Astrocyte (in vitro differentiated cells and primary cell): ENCODE measurements around the gene CD247. TPM values are rescaled to one million over a fixed set of nuclear protein-coding genes. Genes with fewer than 3 reads are reported as not detected.

ENCODE experiments used
- DNase-seq: peaks from one replicate; pipeline ENCODE4 v3.0.0-alpha.2; 2010; ENCODE audit warnings: low read depth
- FAIRE-seq: peaks from 2 replicates; lab custom pipeline; 2011; peaks lifted over from hg19 to GRCh38; lab: Jason Lieb, UNC
- H2AFZ ChIP-seq: 2 replicates; pipeline ENCODE4 v1.6.0; 2012; ENCODE audit warnings: low read depth, low read length, inconsistent platforms
- H3K27ac ChIP-seq: 2 replicates; pipeline ENCODE4 v1.5.1; 2011; ENCODE audit warnings: low read depth, low read length, inconsistent platforms
- H3K27me3 ChIP-seq: 2 replicates; pipeline ENCODE4 v1.6.0; 2011; ENCODE audit warnings: low read length, inconsistent platforms; ENCODE audit not compliant: insufficient read depth
- H3K36me3 ChIP-seq: 2 replicates; pipeline ENCODE4 v1.5.1; 2011; ENCODE audit warnings: low read length, inconsistent platforms; ENCODE audit not compliant: insufficient read depth
- H3K4me1 ChIP-seq: 2 replicates; pipeline ENCODE4 v1.5.1; 2011; ENCODE audit warnings: low read length, inconsistent platforms; ENCODE audit not compliant: insufficient read depth
- H3K4me2 ChIP-seq: 2 replicates; pipeline ENCODE4 v1.6.0; 2012; ENCODE audit warnings: low read length, inconsistent platforms
- H3K4me3 ChIP-seq: 2 replicates; pipeline ENCODE4 v1.5.1; 2011; ENCODE audit warnings: low read depth, mild to moderate bottlenecking, low read length, inconsistent platforms; ENCODE audit not compliant: insufficient read depth
- H3K79me2 ChIP-seq: 2 replicates; pipeline ENCODE4 v1.6.0; 2012; ENCODE audit warnings: mild to moderate bottlenecking, low read length, inconsistent platforms; ENCODE audit not compliant: insufficient read depth
- H3K9ac ChIP-seq: 2 replicates; pipeline ENCODE4 v1.6.0; 2012; ENCODE audit warnings: mild to moderate bottlenecking, low read length, inconsistent platforms
- H3K9me3 ChIP-seq: 2 replicates; pipeline ENCODE4 v1.5.1; 2012; ENCODE audit warnings: low read depth, mild to moderate bottlenecking, low read length, inconsistent platforms; ENCODE audit not compliant: insufficient read depth
- H4K20me1 ChIP-seq: 2 replicates; pipeline ENCODE4 v1.6.0; 2012; ENCODE audit warnings: low read length, inconsistent platforms; ENCODE audit not compliant: insufficient read depth
- H3K27ac Mint-ChIP-seq: one replicate; pipeline ENCODE4 v1.8.0; 2021; ENCODE audit warnings: mild to moderate bottlenecking, mixed read lengths; ENCODE audit not compliant: unreplicated experiment
- H3K27me3 Mint-ChIP-seq: one replicate; pipeline ENCODE4 v1.8.0; 2021; ENCODE audit warnings: low read depth, mixed read lengths; ENCODE audit not compliant: unreplicated experiment
- H3K36me3 Mint-ChIP-seq: one replicate; pipeline ENCODE4 v1.8.0; 2021; ENCODE audit warnings: low read depth, mixed read lengths; ENCODE audit not compliant: unreplicated experiment
- H3K4me1 Mint-ChIP-seq: one replicate; pipeline ENCODE4 v1.8.0; 2021; ENCODE audit warnings: low read depth, mixed read lengths; ENCODE audit not compliant: unreplicated experiment
- H3K4me3 Mint-ChIP-seq: one replicate; pipeline ENCODE4 v1.8.0; 2021; ENCODE audit warnings: mild to moderate bottlenecking, moderate library complexity, mixed read lengths; ENCODE audit not compliant: unreplicated experiment
- H3K9me3 Mint-ChIP-seq: one replicate; pipeline ENCODE4 v1.8.0; 2021; ENCODE audit warnings: mild to moderate bottlenecking, mixed read lengths; ENCODE audit not compliant: unreplicated experiment
- EZH2 ChIP-seq: IDR thresholded peaks from 2 replicates; pipeline ENCODE4 v1.6.1; 2012; ENCODE audit warnings: mild to moderate bottlenecking, low read length, inconsistent platforms; ENCODE audit not compliant: insufficient read depth
- total RNA-seq: library from RNA; stranded (reverse); gene quantifications from 2 replicates; pipeline ENCODE4 v1.2.1, GENCODE V29; 2021
- TF ChIP-seq, protein P1 (sequence below): IDR thresholded peaks from 2 replicates; pipeline ENCODE4 v1.5.1; 2011; ENCODE audit warnings: low read depth, mild to moderate bottlenecking, inconsistent platforms, low read length, moderate library complexity; ENCODE audit not compliant: insufficient read depth

The CD247 gene
- total RNA-seq, 1 donor from 2014 or later: not detected

DNA sequence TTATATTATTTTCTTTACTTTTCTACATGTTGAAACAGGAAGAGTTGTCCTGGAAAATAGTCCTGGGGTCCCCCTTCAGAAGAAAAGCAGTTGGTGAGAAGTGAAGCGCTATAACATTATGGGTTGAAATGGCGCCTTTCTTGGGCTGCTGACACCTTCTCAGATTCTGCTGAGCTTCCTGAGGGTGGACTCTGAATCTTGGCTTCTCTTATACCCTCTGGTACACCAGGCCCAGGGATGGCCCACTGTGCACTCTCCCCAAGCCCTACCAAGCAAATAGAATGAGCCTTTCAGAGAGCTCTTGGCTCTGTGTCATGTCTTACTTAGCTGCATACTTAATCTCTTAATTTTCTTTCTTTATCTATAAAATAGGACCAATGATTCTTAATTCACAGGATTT lies 42.3 kb downstream of the CD247 start:
- peaks cover 18% of the 10 kb centered on the region for H3K4me1 Mint-ChIP-seq
- Histone ChIP-seq H3K9ac (no peak overlapping the region), H2AFZ (no peak overlapping the region), H3K4me1 (no peaks in the 10 kb centered on the region), H3K9me3 (no peaks in the 10 kb centered on the region), H3K27ac (no peak overlapping the region), H3K4me3 (no peak overlapping the region), H3K27me3 (no peaks in the 10 kb centered on the region), H3K79me2 (no peaks in the 10 kb centered on the region), H3K4me2 (no peak overlapping the region), H3K36me3 (no peaks in the 10 kb centered on the region), H4K20me1 (no peaks in the 10 kb centered on the region)
- no peak overlapping the region for H3K27ac Mint-ChIP-seq
- TF ChIP-seq, protein P1, sequence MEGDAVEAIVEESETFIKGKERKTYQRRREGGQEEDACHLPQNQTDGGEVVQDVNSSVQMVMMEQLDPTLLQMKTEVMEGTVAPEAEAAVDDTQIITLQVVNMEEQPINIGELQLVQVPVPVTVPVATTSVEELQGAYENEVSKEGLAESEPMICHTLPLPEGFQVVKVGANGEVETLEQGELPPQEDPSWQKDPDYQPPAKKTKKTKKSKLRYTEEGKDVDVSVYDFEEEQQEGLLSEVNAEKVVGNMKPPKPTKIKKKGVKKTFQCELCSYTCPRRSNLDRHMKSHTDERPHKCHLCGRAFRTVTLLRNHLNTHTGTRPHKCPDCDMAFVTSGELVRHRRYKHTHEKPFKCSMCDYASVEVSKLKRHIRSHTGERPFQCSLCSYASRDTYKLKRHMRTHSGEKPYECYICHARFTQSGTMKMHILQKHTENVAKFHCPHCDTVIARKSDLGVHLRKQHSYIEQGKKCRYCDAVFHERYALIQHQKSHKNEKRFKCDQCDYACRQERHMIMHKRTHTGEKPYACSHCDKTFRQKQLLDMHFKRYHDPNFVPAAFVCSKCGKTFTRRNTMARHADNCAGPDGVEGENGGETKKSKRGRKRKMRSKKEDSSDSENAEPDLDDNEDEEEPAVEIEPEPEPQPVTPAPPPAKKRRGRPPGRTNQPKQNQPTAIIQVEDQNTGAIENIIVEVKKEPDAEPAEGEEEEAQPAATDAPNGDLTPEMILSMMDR: no peak
- TF ChIP-seq EZH2: no peak
- DNase-seq (no peak), FAIRE-seq (no peak)
- H3K9me3 Mint-ChIP-seq: peaks cover 6% of the 10 kb centered on the region
- H3K27me3 Mint-ChIP-seq: peaks cover 7% of the 10 kb centered on the region
- no peaks in the 10 kb centered on the region for H3K36me3 Mint-ChIP-seq
- no peak overlapping the region for H3K4me3 Mint-ChIP-seq

DNA sequence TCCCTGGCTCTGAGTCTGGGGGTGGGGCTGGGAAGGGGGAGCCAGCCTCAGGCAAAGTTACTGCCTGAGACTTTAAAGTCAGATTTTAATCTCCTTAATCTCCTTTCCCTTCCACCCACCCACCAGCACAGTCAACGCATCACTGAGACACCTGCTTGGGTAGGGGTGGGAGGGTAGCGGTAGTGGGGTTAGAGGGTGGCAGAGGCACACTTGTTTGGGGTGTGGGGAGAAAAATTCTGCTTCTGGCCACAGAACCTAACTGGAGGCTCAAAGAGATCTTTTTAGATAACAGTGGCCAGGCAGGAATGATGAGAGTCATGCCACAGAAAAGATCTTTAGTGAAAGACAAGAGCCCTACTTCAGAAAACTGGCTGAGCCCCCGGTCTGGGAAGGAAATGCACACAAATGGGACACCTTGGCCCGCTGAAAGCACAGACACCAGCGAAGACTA lies 44.1 kb downstream of the CD247 start:
- Histone ChIP-seq H2AFZ (no peak overlapping the region), H3K79me2 (no peaks in the 10 kb centered on the region), H3K27ac (no peak overlapping the region), H3K4me3 (no peak overlapping the region), H3K9ac (no peak overlapping the region), H3K9me3 (no peaks in the 10 kb centered on the region), H3K27me3 (no peaks in the 10 kb centered on the region), H3K4me2 (no peak overlapping the region), H4K20me1 (no peaks in the 10 kb centered on the region), H3K4me1 (no peaks in the 10 kb centered on the region), H3K36me3 (no peaks in the 10 kb centered on the region)
- H3K27me3 Mint-ChIP-seq: peaks cover 3% of the 10 kb centered on the region
- peak overlapping the region; percentile 20 for H3K4me3 Mint-ChIP-seq
- peaks cover 6% of the 10 kb centered on the region for H3K9me3 Mint-ChIP-seq
- H3K27ac Mint-ChIP-seq: no peak overlapping the region
- TF ChIP-seq EZH2: no peak
- TF ChIP-seq, protein P1: no peak
- no peaks in the 10 kb centered on the region for H3K36me3 Mint-ChIP-seq
- peaks cover 18% of the 10 kb centered on the region for H3K4me1 Mint-ChIP-seq
- DNase-seq (no peak), FAIRE-seq (no peak)

DNA sequence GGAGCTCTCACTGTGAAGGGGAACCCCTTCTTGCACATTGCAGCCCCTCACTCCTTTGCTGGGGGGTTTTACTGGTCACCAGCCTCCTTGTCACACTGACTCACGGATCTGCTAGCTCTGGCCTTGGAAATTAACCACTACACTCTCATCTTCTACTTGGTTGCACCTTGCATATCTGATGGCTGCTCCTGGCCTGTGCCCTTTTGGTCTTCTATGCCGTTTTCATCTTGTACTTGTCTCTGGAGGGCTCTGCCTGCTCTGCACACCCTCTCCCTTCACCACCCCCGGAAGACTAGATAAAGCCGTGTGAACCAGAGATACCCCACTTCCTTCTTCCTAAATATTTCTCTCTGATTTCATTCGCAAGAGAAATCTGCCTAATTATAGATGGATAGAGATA lies 44.6 kb downstream of the CD247 start:
- H3K4me3 ChIP-seq: no peak overlapping the region
- H3K4me1 ChIP-seq: no peaks in the 10 kb centered on the region
- H3K36me3 ChIP-seq: no peaks in the 10 kb centered on the region
- no peak overlapping the region for H2AFZ ChIP-seq
- no peak for FAIRE-seq
- no peak overlapping the region for H3K27ac Mint-ChIP-seq
- H3K4me1 Mint-ChIP-seq: peaks cover 18% of the 10 kb centered on the region
- no peak for DNase-seq
- no peak overlapping the region for H3K9ac ChIP-seq
- no peaks in the 10 kb centered on the region for H3K79me2 ChIP-seq
- no peak overlapping the region for H3K27ac ChIP-seq
- H3K27me3 ChIP-seq: no peaks in the 10 kb centered on the region
- TF ChIP-seq, protein P1: no peak
- no peak for TF ChIP-seq EZH2
- peaks cover 6% of the 10 kb centered on the region for H3K9me3 Mint-ChIP-seq
- H3K4me2 ChIP-seq: no peak overlapping the region
- no peaks in the 10 kb centered on the region for H4K20me1 ChIP-seq
- H3K4me3 Mint-ChIP-seq: no peak overlapping the region
- H3K27me3 Mint-ChIP-seq: peaks cover 3% of the 10 kb centered on the region
- no peaks in the 10 kb centered on the region for H3K36me3 Mint-ChIP-seq
- no peaks in the 10 kb centered on the region for H3K9me3 ChIP-seq
